ENCODE data around the gene ETS2. TPM values are rescaled to one million over a fixed set of nuclear protein-coding genes. Genes with fewer than 3 reads are reported as not detected.

ETS2 gene
- total and polyA plus RNA-seq, 10 of the 15 experiments (the other 5 are each of a cell fraction or from before 2014, with no cell fraction given), result 0.52 to 8.6 (median 3.8) TPM

GRCh38 chr21:38813143-38813542, 7.4 kb downstream of the ETS2 start:
- RAD21 ChIA-PET (ENCODE audit: unreplicated experiment), result no interaction called here

More at GRCh38 chr21:38813143-38813542, 7.4 kb downstream of the ETS2 start:
- Histone ChIP-seq H3K27me3 (replicated peaks in 1 of 2; ENCODE audit: control insufficient read depth in 2 of 2, insufficient read depth in 2 of 2, low read length in 1 of 2) (no peaks in the 10 kb centered on the region), H3K36me3 (ENCODE audit: control insufficient read depth in 2 of 2, insufficient read depth in 2 of 2, low read length in 1 of 2) (peaks cover 5 to 18% of the 10 kb centered on the region in 2 experiments), H3K9ac (ENCODE audit: control insufficient read depth, insufficient read depth, low read length) (no peak overlapping the region), H3K27ac (ENCODE audit: control insufficient read depth, insufficient read depth) (no peak overlapping the region), H3K4me1 (ENCODE audit: control insufficient read depth, insufficient read depth, low read length) (no peaks in the 10 kb centered on the region; the same call in 1 of the 2 replicates), H4K20me1 (ENCODE audit: control insufficient read depth, insufficient read depth) (no peaks in the 10 kb centered on the region), H2AFZ (ENCODE audit: control insufficient read depth, low read depth, low read length) (no peak overlapping the region), H3K4me2 (ENCODE audit: control insufficient read depth, insufficient read depth) (no peak overlapping the region), H3K4me3 (no peak overlapping the region), H3K9me3 (replicated peaks; ENCODE audit: control insufficient read depth, insufficient read depth, low read length) (no peaks in the 10 kb centered on the region), H3K79me2 (ENCODE audit: control insufficient read depth, insufficient read depth, low read length) (no peaks in the 10 kb centered on the region)
- FAIRE-seq (no peak), ATAC-seq (no peak), DNase-seq (ENCODE audit: low read depth, low spot score) (no peak)
- in situ Hi-C loops (cut with MboI) (no loop called here), intact Hi-C loops (cut with micrococcal nuclease; ENCODE audit: unreplicated experiment) (no loop called here)
- CTCF ChIA-PET, result no interaction called here
- 72% methylated on average over 2 of the region's 2 CpGs for WGBS (ENCODE audit: insufficient coverage, insufficient replicate concordance, low lambda C conversion rate, missing lambda C conversion rate)
- BruUV-seq (replicated peaks), result no TSS peak
- POLR2A ChIA-PET, result no interaction called here
- TF ChIP-seq JUNB (IDR thresholded peaks at IDR 0.05) (no peak), SIN3A (IDR thresholded peaks at IDR 0.05; ENCODE audit: low read depth, low read length) (no peak), SUZ12 (IDR thresholded peaks at IDR 0.05; ENCODE audit: unreplicated experiment) (no peak), TCF12 (IDR thresholded peaks at IDR 0.05; ENCODE audit: low read depth, low read length) (no peak), PAX5 (IDR thresholded peaks at IDR 0.05; ENCODE audit: borderline replicate concordance, low read depth, low read length) (no peak), NFYA (IDR thresholded peaks at IDR 0.05; ENCODE audit: borderline replicate concordance, low read depth, low read length) (no peak), CBX5 (IDR thresholded peaks at IDR 0.05; ENCODE audit: low read depth) (no peak)
- TF ChIP-seq, protein P1, sequence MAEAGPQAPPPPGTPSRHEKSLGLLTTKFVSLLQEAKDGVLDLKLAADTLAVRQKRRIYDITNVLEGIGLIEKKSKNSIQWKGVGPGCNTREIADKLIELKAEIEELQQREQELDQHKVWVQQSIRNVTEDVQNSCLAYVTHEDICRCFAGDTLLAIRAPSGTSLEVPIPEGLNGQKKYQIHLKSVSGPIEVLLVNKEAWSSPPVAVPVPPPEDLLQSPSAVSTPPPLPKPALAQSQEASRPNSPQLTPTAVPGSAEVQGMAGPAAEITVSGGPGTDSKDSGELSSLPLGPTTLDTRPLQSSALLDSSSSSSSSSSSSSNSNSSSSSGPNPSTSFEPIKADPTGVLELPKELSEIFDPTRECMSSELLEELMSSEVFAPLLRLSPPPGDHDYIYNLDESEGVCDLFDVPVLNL (IDR thresholded peaks at IDR 0.05; ENCODE audit: low read depth, low read length), result no peak
- TF ChIP-seq, protein P2, sequence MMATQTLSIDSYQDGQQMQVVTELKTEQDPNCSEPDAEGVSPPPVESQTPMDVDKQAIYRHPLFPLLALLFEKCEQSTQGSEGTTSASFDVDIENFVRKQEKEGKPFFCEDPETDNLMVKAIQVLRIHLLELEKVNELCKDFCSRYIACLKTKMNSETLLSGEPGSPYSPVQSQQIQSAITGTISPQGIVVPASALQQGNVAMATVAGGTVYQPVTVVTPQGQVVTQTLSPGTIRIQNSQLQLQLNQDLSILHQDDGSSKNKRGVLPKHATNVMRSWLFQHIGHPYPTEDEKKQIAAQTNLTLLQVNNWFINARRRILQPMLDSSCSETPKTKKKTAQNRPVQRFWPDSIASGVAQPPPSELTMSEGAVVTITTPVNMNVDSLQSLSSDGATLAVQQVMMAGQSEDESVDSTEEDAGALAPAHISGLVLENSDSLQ (IDR thresholded peaks at IDR 0.05), result no peak
- SMC1A ChIA-PET (ENCODE audit: uncharacterized antibody, unreplicated experiment), result no interaction called here
